GM12878 (cell line): ENCODE measurements around the gene PAK3. TPM values are rescaled to one million over a fixed set of nuclear protein-coding genes. Genes with fewer than 3 reads are reported as not detected.

Experiments used
- ATAC-seq: fragments of 200-7000 bp; cut with Tn5 transposase; 3 replicates; pipeline ENCODE4 v1.9.1; 2020; ENCODE audit warnings: mild to moderate bottlenecking, moderate library complexity
- BruUV-seq: library from RNA; stranded (reverse); fragments of 400-500 nt; replicated peaks from 2 replicates; lab custom pipeline; 2021; lab: Mats Ljungman, UMichigan
- CTCF ChIA-PET: fragments of 300-600 bp; sonication (Branson Sonifier 250); formaldehyde crosslinking; extraction: SDS; loops from one replicate; lab custom pipeline; 2021; ENCODE audit warnings: inconsistent platforms; lab: Yijun Ruan, JAX
- POLR2A ChIA-PET: fragments of 350-600 bp; formaldehyde crosslinking; extraction: SDS; loops from one replicate; lab custom pipeline; 2021; ENCODE audit warnings: inconsistent platforms; lab: Charles Lee
- RAD21 ChIA-PET: fragments of 300-600 bp; sonication (Branson Sonifier 250); formaldehyde crosslinking; loops from one replicate; lab custom pipeline; 2023; ENCODE audit warnings: antibody characterized with exemption; ENCODE audit not compliant: unreplicated experiment; lab: Charles Lee
- SMC1A ChIA-PET: fragments of 300-600 bp; sonication (Branson Sonifier 250); formaldehyde crosslinking; loops from one replicate; lab custom pipeline; 2023; ENCODE audit not compliant: unreplicated experiment, uncharacterized antibody; lab: Charles Lee
- DNase-seq: peaks from one replicate; pipeline ENCODE4 v3.0.0-alpha.2; 2011; ENCODE audit warnings: low read depth, low spot score
- FAIRE-seq: peaks from 3 replicates; lab custom pipeline; 2011; peaks lifted over from hg19 to GRCh38; lab: Jason Lieb, UNC
- H2AFZ ChIP-seq: 2 replicates; pipeline ENCODE4 v1.6.0; 2011; ENCODE audit warnings: low read depth, low read length, control low read depth; ENCODE audit not compliant: control insufficient read depth
- H3K27ac ChIP-seq: 2 replicates; pipeline ENCODE4 v1.5.1; 2011; ENCODE audit warnings: control low read depth; ENCODE audit not compliant: control insufficient read depth, insufficient read depth
- H3K27me3 ChIP-seq, 2 experiments: replicated peaks in 1 of 2; 2 replicates each; pipeline versions ENCODE4 v1.6.0 to v1.6.1; 2011; ENCODE audit warnings: low read length in 1 of 2; ENCODE audit not compliant: control insufficient read depth in 2 of 2, insufficient read depth in 2 of 2
- H3K36me3 ChIP-seq, 2 experiments: 2 replicates each; pipeline ENCODE4 v1.5.1; 2011; ENCODE audit warnings: low read length in 1 of 2; ENCODE audit not compliant: control insufficient read depth in 2 of 2, insufficient read depth in 2 of 2
- H3K4me1 ChIP-seq: 2 replicates; pipeline ENCODE4 v1.6.1; 2011; ENCODE audit warnings: mild to moderate bottlenecking, low read length, moderate library complexity, mixed read lengths; ENCODE audit not compliant: control insufficient read depth, insufficient read depth
- H3K4me2 ChIP-seq: 2 replicates; pipeline ENCODE4 v1.6.0; 2011; ENCODE audit warnings: control low read depth; ENCODE audit not compliant: control insufficient read depth, insufficient read depth
- H3K4me3 ChIP-seq: fragments of 200-600 bp; sonication (generic); 2 replicates; pipeline ENCODE4 v1.5.1; 2016
- H3K79me2 ChIP-seq: 2 replicates; pipeline ENCODE4 v1.6.0; 2011; ENCODE audit warnings: low read length; ENCODE audit not compliant: control insufficient read depth, insufficient read depth
- H3K9ac ChIP-seq: 2 replicates; pipeline ENCODE4 v1.8.0; 2011; ENCODE audit warnings: low read length, control low read depth, mixed read lengths; ENCODE audit not compliant: control insufficient read depth, insufficient read depth
- H3K9me3 ChIP-seq: replicated peaks from 3 replicates; pipeline ENCODE4 v1.5.1; 2011; ENCODE audit warnings: mild to moderate bottlenecking, low read length; ENCODE audit not compliant: control insufficient read depth, insufficient read depth
- H4K20me1 ChIP-seq: 2 replicates; pipeline ENCODE4 v1.6.0; 2011; ENCODE audit not compliant: control insufficient read depth, insufficient read depth
- FOS ChIP-seq: IDR thresholded peaks from 3 replicates; pipeline ENCODE4 v1.6.1; 2011; ENCODE audit warnings: borderline replicate concordance; ENCODE audit not compliant: insufficient read length; ENCODE audit errors: extremely low read depth
- NFYB ChIP-seq: IDR thresholded peaks from 2 replicates; pipeline ENCODE4 v1.6.1; 2011; ENCODE audit warnings: low read depth, mild to moderate bottlenecking, low read length, improper control_type of control experiment, moderate library complexity; ENCODE audit not compliant: insufficient read depth
- RAD21 ChIP-seq: IDR thresholded peaks from 2 replicates; pipeline ENCODE4 v1.6.1; 2011; ENCODE audit warnings: mild to moderate bottlenecking, low read depth, low read length, moderate library complexity; ENCODE audit not compliant: insufficient read depth
- RAD51 ChIP-seq: fragments of 450-650 bp; IDR thresholded peaks from 2 replicates; pipeline ENCODE4 v1.6.1; 2016; ENCODE audit warnings: moderate library complexity, mild to moderate bottlenecking, inconsistent platforms
- RBBP5 ChIP-seq: fragments of 200-600 bp; sonication (generic); conservative IDR thresholded peaks from 2 replicates; pipeline ENCODE4 v1.6.1; 2016
- SP1 ChIP-seq: IDR thresholded peaks from one replicate; pipeline ENCODE4 v1.6.1; 2011; ENCODE audit warnings: low read depth, low read length
- TCF7 ChIP-seq: IDR thresholded peaks from 2 replicates; pipeline ENCODE4 v1.6.1; 2014; ENCODE audit warnings: antibody characterized with exemption, borderline replicate concordance
- WGBS: methylation state at CpG from one replicate; pipeline ENCODE4 v1.1.6; 2016; ENCODE audit warnings: low lambda C conversion rate; ENCODE audit not compliant: insufficient replicate concordance, insufficient coverage; ENCODE audit errors: missing lambda C conversion rate; 5-methylcytosine and 5-hydroxymethylcytosine counted together
- in situ Hi-C: fragments of 300-500 bp; cut with MboI; formaldehyde crosslinking; loops from 9 replicates; pipeline ENCODE4 v1.14.3; 2018; ENCODE audit warnings: mixed read lengths
- intact Hi-C: fragments of 100-400 bp; cut with micrococcal nuclease; formaldehyde crosslinking; loops from one replicate; pipeline ENCODE4 v1.14.2; 2022; ENCODE audit not compliant: unreplicated experiment
- polyA plus RNA-seq, 11 experiments: library from polyadenylated mRNA; depleted of rRNA in 4 of 11; unstranded in 6 of 11; stranded (reverse) in 5 of 11; fragments of >200 nt; fragmentation: Nextera tagmentation in 4 of 11; fragmentation: Illumina TruSeq in 1 of 11; extraction: Ambion mirVana in 4 of 11; extraction: Trizol in 1 of 11; gene quantifications; 1 replicate in 1 of 11; 2 replicates in 10 of 11; pipeline versions ENCODE4 v1.2.1 to v1.2.3, GENCODE V29; 2011 to 2016; ENCODE audit warnings: inconsistent platforms in 2 of 11, missing spikeins in 2 of 11, low read depth in 1 of 11
- total RNA-seq, 4 experiments: library from RNA; depleted of rRNA in 3 of 4; stranded (reverse); fragments of >200 nt in 3 of 4; fragmentation: Illumina TruSeq in 1 of 4; extraction: Trizol in 1 of 4; gene quantifications; 2 replicates each; pipeline versions ENCODE4 v1.2.1 to v1.2.3, GENCODE V29; 2013 to 2021
- TF ChIP-seq, protein P1 (sequence below): fragments of 450-650 bp; formaldehyde crosslinking; IDR thresholded peaks from 2 replicates; pipeline ENCODE4 v1.5.0; 2022; ENCODE audit warnings: mild to moderate bottlenecking, missing genetic modification characterization
- TF ChIP-seq, protein P2 (sequence below): fragments of 450-650 bp; formaldehyde crosslinking; IDR thresholded peaks from 2 replicates; pipeline ENCODE4 v1.4.0; 2020; ENCODE audit warnings: mild to moderate bottlenecking, moderate library complexity
- TF ChIP-seq, protein P3 (sequence below): fragments of 450-650 bp; IDR thresholded peaks from 2 replicates; pipeline ENCODE4 v1.6.1; 2017; ENCODE audit warnings: borderline replicate concordance

Gene PAK3
- total and polyA plus RNA-seq, 10 of the 15 experiments (the other 5 are each of a cell fraction or from before 2014, with no cell fraction given), result 0.02 to 0.10 (median 0.04) TPM; not detected in 6

DNA sequence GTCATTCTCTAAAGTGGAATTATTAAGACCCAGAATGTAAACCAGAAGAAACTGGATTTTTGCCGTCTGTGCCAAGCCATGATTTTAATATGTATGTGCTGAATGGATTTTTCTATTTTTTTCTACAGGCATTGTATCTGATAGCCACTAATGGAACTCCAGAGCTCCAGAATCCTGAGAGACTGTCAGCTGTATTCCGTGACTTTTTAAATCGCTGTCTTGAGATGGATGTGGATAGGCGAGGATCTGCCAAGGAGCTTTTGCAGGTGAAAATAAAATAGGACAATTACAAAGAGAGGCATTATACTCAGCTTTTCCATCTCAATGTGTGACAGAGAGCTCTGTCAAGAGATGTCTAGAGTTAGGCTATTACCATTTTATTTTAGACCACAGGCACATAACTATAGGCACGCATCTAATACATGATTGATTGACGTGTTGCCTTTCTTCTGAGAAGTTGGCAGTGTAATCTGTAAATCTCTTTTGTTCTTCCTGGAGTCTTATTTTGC is 120.4 kb downstream of the PAK3 start:
- ChIA-PET POLR2A (no interaction called here), RAD21 (no interaction called here), CTCF (no interaction called here), SMC1A (no interaction called here)
- no peaks in the 10 kb centered on the region for H3K4me1 ChIP-seq
- H4K20me1 ChIP-seq, result no peaks in the 10 kb centered on the region
- H2AFZ ChIP-seq, result no peak overlapping the region
- FAIRE-seq (no peak), ATAC-seq (no peak), DNase-seq (no peak)
- H3K79me2 ChIP-seq, result no peaks in the 10 kb centered on the region
- in situ Hi-C loops (no loop called here), intact Hi-C loops (no loop called here)
- no peaks in the 10 kb centered on the region for H3K9me3 ChIP-seq
- no peak overlapping the region for H3K9ac ChIP-seq
- no peak overlapping the region for H3K27ac ChIP-seq
- TF ChIP-seq, protein P1, sequence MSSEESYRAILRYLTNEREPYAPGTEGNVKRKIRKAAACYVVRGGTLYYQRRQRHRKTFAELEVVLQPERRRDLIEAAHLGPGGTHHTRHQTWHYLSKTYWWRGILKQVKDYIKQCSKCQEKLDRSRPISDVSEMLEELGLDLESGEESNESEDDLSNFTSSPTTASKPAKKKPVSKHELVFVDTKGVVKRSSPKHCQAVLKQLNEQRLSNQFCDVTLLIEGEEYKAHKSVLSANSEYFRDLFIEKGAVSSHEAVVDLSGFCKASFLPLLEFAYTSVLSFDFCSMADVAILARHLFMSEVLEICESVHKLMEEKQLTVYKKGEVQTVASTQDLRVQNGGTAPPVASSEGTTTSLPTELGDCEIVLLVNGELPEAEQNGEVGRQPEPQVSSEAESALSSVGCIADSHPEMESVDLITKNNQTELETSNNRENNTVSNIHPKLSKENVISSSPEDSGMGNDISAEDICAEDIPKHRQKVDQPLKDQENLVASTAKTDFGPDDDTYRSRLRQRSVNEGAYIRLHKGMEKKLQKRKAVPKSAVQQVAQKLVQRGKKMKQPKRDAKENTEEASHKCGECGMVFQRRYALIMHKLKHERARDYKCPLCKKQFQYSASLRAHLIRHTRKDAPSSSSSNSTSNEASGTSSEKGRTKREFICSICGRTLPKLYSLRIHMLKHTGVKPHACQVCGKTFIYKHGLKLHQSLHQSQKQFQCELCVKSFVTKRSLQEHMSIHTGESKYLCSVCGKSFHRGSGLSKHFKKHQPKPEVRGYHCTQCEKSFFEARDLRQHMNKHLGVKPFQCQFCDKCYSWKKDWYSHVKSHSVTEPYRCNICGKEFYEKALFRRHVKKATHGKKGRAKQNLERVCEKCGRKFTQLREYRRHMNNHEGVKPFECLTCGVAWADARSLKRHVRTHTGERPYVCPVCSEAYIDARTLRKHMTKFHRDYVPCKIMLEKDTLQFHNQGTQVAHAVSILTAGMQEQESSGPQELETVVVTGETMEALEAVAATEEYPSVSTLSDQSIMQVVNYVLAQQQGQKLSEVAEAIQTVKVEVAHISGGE, result no peak
- TF ChIP-seq, protein P2, sequence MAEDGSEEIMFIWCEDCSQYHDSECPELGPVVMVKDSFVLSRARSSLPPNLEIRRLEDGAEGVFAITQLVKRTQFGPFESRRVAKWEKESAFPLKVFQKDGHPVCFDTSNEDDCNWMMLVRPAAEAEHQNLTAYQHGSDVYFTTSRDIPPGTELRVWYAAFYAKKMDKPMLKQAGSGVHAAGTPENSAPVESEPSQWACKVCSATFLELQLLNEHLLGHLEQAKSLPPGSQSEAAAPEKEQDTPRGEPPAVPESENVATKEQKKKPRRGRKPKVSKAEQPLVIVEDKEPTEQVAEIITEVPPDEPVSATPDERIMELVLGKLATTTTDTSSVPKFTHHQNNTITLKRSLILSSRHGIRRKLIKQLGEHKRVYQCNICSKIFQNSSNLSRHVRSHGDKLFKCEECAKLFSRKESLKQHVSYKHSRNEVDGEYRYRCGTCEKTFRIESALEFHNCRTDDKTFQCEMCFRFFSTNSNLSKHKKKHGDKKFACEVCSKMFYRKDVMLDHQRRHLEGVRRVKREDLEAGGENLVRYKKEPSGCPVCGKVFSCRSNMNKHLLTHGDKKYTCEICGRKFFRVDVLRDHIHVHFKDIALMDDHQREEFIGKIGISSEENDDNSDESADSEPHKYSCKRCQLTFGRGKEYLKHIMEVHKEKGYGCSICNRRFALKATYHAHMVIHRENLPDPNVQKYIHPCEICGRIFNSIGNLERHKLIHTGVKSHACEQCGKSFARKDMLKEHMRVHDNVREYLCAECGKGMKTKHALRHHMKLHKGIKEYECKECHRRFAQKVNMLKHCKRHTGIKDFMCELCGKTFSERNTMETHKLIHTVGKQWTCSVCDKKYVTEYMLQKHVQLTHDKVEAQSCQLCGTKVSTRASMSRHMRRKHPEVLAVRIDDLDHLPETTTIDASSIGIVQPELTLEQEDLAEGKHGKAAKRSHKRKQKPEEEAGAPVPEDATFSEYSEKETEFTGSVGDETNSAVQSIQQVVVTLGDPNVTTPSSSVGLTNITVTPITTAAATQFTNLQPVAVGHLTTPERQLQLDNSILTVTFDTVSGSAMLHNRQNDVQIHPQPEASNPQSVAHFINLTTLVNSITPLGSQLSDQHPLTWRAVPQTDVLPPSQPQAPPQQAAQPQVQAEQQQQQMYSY, result no peak
- no peak for TF ChIP-seq RAD51
- TF ChIP-seq, protein P3, sequence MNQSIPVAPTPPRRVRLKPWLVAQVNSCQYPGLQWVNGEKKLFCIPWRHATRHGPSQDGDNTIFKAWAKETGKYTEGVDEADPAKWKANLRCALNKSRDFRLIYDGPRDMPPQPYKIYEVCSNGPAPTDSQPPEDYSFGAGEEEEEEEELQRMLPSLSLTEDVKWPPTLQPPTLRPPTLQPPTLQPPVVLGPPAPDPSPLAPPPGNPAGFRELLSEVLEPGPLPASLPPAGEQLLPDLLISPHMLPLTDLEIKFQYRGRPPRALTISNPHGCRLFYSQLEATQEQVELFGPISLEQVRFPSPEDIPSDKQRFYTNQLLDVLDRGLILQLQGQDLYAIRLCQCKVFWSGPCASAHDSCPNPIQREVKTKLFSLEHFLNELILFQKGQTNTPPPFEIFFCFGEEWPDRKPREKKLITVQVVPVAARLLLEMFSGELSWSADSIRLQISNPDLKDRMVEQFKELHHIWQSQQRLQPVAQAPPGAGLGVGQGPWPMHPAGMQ, result no peak
- TF ChIP-seq FOS, result no peak
- TF ChIP-seq TCF7, result no peak
- TF ChIP-seq RAD21, result no peak
- no peak for TF ChIP-seq RBBP5
- no peak for TF ChIP-seq NFYB
- TF ChIP-seq SP1, result no peak
- no peak overlapping the region for H3K4me2 ChIP-seq
- no peaks in the 10 kb centered on the region for H3K27me3 ChIP-seq
- no peaks in the 10 kb centered on the region for H3K36me3 ChIP-seq
- H3K4me3 ChIP-seq, result no peak overlapping the region
- WGBS, result 48% methylated on average over 6 of the region's 6 CpGs
- BruUV-seq, result no TSS peak
